Neuronal stem cell (in vitro differentiated cells): ENCODE measurements around the gene HSD17B8.
A peak's percentile ranks its signal among the peaks of the same experiment; 100 is the strongest.

Experiments
- DNase-seq: peaks from one replicate; pipeline ENCODE4 v3.0.0-alpha.2; 2013; ENCODE audit warnings: low spot score
- H2AFZ ChIP-seq: one replicate; pipeline ENCODE4 v1.6.1; 2013; ENCODE audit warnings: mild to moderate bottlenecking, low read length, inconsistent platforms
- H2AK5ac ChIP-seq: 2 replicates; pipeline ENCODE4 v1.6.1; 2013; ENCODE audit warnings: low read depth, mild to moderate bottlenecking, inconsistent platforms, low read length, moderate library complexity, mixed read lengths
- H2BK120ac ChIP-seq: 2 replicates; pipeline ENCODE4 v1.6.1; 2013; ENCODE audit warnings: low read depth, mild to moderate bottlenecking, inconsistent platforms, low read length, moderate library complexity, mixed read lengths
- H2BK12ac ChIP-seq: one replicate; pipeline ENCODE4 v1.6.1; 2013; ENCODE audit warnings: low read length, inconsistent platforms
- H2BK15ac ChIP-seq: 2 replicates; pipeline ENCODE4 v1.6.1; 2013; ENCODE audit warnings: mild to moderate bottlenecking, low read length, inconsistent platforms, mixed read lengths
- H2BK5ac ChIP-seq: one replicate; pipeline ENCODE4 v1.6.1; 2013; ENCODE audit warnings: inconsistent platforms, mild to moderate bottlenecking, low read length, moderate library complexity
- H3K14ac ChIP-seq: one replicate; pipeline ENCODE4 v1.6.1; 2013; ENCODE audit warnings: low read length, inconsistent platforms
- H3K18ac ChIP-seq: 2 replicates; pipeline ENCODE4 v1.6.1; 2013; ENCODE audit warnings: low read length, inconsistent platforms
- H3K23ac ChIP-seq: 2 replicates; pipeline ENCODE4 v1.6.1; 2013; ENCODE audit warnings: low read depth, mild to moderate bottlenecking, mixed read lengths, low read length, inconsistent platforms; ENCODE audit not compliant: poor library complexity
- H3K27ac ChIP-seq: replicated peaks from 3 replicates; pipeline ENCODE4 v1.5.1; 2013; ENCODE audit warnings: low read length, inconsistent platforms
- H3K27me3 ChIP-seq, 3 experiments: 2 replicates each; pipeline ENCODE4 v1.6.1; 2013; ENCODE audit warnings: low read length in 3 of 3, mild to moderate bottlenecking in 2 of 3, inconsistent platforms in 1 of 3, low read depth in 1 of 3, mixed read lengths in 1 of 3, moderate library complexity in 1 of 3; ENCODE audit not compliant: control insufficient read depth in 3 of 3, insufficient read depth in 3 of 3
- H3K36me3 ChIP-seq, 2 donors: replicated peaks in 1 of 2; 2 replicates each; pipeline ENCODE4 v1.6.1; 2013; ENCODE audit warnings: low read length in 2 of 2; ENCODE audit not compliant: control insufficient read depth in 2 of 2, insufficient read depth in 2 of 2
- H3K4ac ChIP-seq: 2 replicates; pipeline ENCODE4 v1.6.1; 2013; ENCODE audit warnings: inconsistent platforms, mild to moderate bottlenecking, low read length, moderate library complexity
- H3K4me1 ChIP-seq, 2 donors: 1 replicate in 1 of 2; 2 replicates in 1 of 2; pipeline ENCODE4 v1.6.1; 2013; ENCODE audit warnings: low read length in 2 of 2, low read depth in 1 of 2; ENCODE audit not compliant: control insufficient read depth in 2 of 2, insufficient read depth in 1 of 2
- H3K4me2 ChIP-seq: one replicate; pipeline ENCODE4 v1.6.1; 2013; ENCODE audit warnings: mild to moderate bottlenecking, low read length, inconsistent platforms; ENCODE audit not compliant: insufficient read depth, poor library complexity, severe bottlenecking
- H3K4me3 ChIP-seq, 2 donors: 2 replicates each; pipeline ENCODE4 v1.5.1; 2013; ENCODE audit warnings: low read length in 2 of 2, mild to moderate bottlenecking in 2 of 2, inconsistent platforms in 1 of 2, moderate library complexity in 1 of 2
- H3K79me1 ChIP-seq: one replicate; pipeline ENCODE4 v1.6.1; 2013; ENCODE audit warnings: low read depth, mild to moderate bottlenecking, inconsistent platforms, low read length, moderate library complexity
- H3K9ac ChIP-seq: one replicate; pipeline ENCODE4 v1.6.1; 2013; ENCODE audit warnings: mild to moderate bottlenecking, low read depth, low read length, inconsistent platforms; ENCODE audit not compliant: poor library complexity
- H3K9me3 ChIP-seq, 2 donors: replicated peaks in 1 of 2; 2 replicates each; pipeline versions ENCODE3 to v1.6.1; 2013; ENCODE audit warnings: low read length in 2 of 2, mild to moderate bottlenecking in 2 of 2, inconsistent platforms in 1 of 2, low read depth in 1 of 2, mixed read lengths in 1 of 2, moderate library complexity in 1 of 2; ENCODE audit not compliant: control insufficient read depth in 2 of 2, insufficient read depth in 1 of 2
- H4K8ac ChIP-seq: one replicate; pipeline ENCODE4 v1.6.1; 2013; ENCODE audit warnings: low read depth, mild to moderate bottlenecking, inconsistent platforms, low read length, moderate library complexity
- H4K91ac ChIP-seq: one replicate; pipeline ENCODE4 v1.6.1; 2013; ENCODE audit warnings: low read length, low read depth, mild to moderate bottlenecking, inconsistent platforms; ENCODE audit not compliant: poor library complexity
- WGBS, 2 donors: extraction: QIAGEN DNeasy Blood & Tissue Kit; methylation state at CpG; one replicate each; pipeline ENCODE4 v1.1.7; 2013; ENCODE audit warnings: missing lambda C conversion rate in 2 of 2, mixed read lengths in 1 of 2; ENCODE audit not compliant: insufficient read length in 2 of 2, insufficient replicate concordance in 1 of 2; ENCODE audit errors: extremely low coverage in 2 of 2; 5-methylcytosine and 5-hydroxymethylcytosine counted together

The HSD17B8 gene

GRCh38 chr6:33183071-33183683, 21.3 kb upstream of the HSD17B8 start:
- Histone ChIP-seq H3K18ac (no peak overlapping the region), H4K8ac (no peak overlapping the region), H2AFZ (peak overlapping the region; percentile 74), H3K23ac (no peak overlapping the region), H3K4me2 (no peak overlapping the region), H3K4ac (no peak overlapping the region), H3K4me1 (no peaks in the 10 kb centered on the region), H3K27ac (no peak overlapping the region), H2BK120ac (no peak overlapping the region), H2BK15ac (no peak overlapping the region), H3K36me3 (no peaks in the 10 kb centered on the region), H3K14ac (no peak overlapping the region), H2AK5ac (no peak overlapping the region), H4K91ac (no peak overlapping the region), H3K4me3 (no peak overlapping the region), H3K9ac (no peak overlapping the region), H2BK12ac (no peak overlapping the region), H2BK5ac (no peak overlapping the region), H3K9me3 (peaks cover 0 to 10% of the 10 kb centered on the region in 2 donors), H3K79me1 (no peaks in the 10 kb centered on the region), H3K27me3 (peaks cover 0 to 15% (median 0%) of the 10 kb centered on the region in 3 experiments)
- no peak for DNase-seq
- WGBS, 2 donors: no CpG with 5 or more reads among the region's 5 CpGs

GRCh38 chr6:33185190-33185589, 19.3 kb upstream of the HSD17B8 start:
- peaks cover 0 to 9% (median 0%) of the 10 kb centered on the region in 3 experiments for H3K27me3 ChIP-seq
- H3K4me1 ChIP-seq: no peaks in the 10 kb centered on the region
- H2BK15ac ChIP-seq: no peak overlapping the region
- peak overlapping the region; percentile 13 for H3K18ac ChIP-seq
- peak overlapping the region; percentile 82 for H2AK5ac ChIP-seq
- no peak overlapping the region for H3K14ac ChIP-seq
- H3K4me3 ChIP-seq: no peak overlapping the region
- WGBS, 2 donors: no CpG with 5 or more reads among the region's 9 CpGs
- peak overlapping the region; percentile 74 for H3K23ac ChIP-seq
- no peak overlapping the region for H4K91ac ChIP-seq
- no peaks in the 10 kb centered on the region for H3K36me3 ChIP-seq
- no peak overlapping the region for H3K4ac ChIP-seq
- H3K79me1 ChIP-seq: no peaks in the 10 kb centered on the region
- no peak for DNase-seq
- H4K8ac ChIP-seq: no peak overlapping the region
- no peak overlapping the region for H3K27ac ChIP-seq
- no peak overlapping the region for H3K9ac ChIP-seq
- H2BK120ac ChIP-seq: no peak overlapping the region
- H2BK5ac ChIP-seq: no peak overlapping the region
- H2BK12ac ChIP-seq: peak overlapping the region; percentile 16
- H3K9me3 ChIP-seq: peaks cover 0 to 10% of the 10 kb centered on the region in 2 donors
- H3K4me2 ChIP-seq: no peak overlapping the region
- no peak overlapping the region for H2AFZ ChIP-seq

GRCh38 chr6:33185654-33186187, 18.7 kb upstream of the HSD17B8 start:
- Histone ChIP-seq H4K91ac (no peak overlapping the region), H3K79me1 (no peaks in the 10 kb centered on the region), H2AK5ac (peak overlapping the region; percentile 82), H3K27me3 (peaks cover 0 to 10% (median 0%) of the 10 kb centered on the region in 3 experiments), H3K23ac (peak overlapping the region; percentile 25), H3K18ac (no peak overlapping the region), H3K9me3 (peaks cover 0 to 10% of the 10 kb centered on the region in 2 donors), H3K9ac (no peak overlapping the region), H3K36me3 (no peaks in the 10 kb centered on the region), H2BK12ac (no peak overlapping the region), H2AFZ (no peak overlapping the region), H2BK15ac (no peak overlapping the region), H3K27ac (no peak overlapping the region), H3K4me1 (peaks cover 0 to 3% of the 10 kb centered on the region in 2 donors), H3K4me2 (no peak overlapping the region), H3K4ac (no peak overlapping the region), H2BK120ac (no peak overlapping the region), H3K4me3 (no peak overlapping the region), H2BK5ac (no peak overlapping the region), H4K8ac (no peak overlapping the region), H3K14ac (no peak overlapping the region)
- WGBS, 2 donors: 100% methylated on average over 2 of the region's 4 CpGs
- no peak for DNase-seq

GRCh38 chr6:33187809-33188208, 16.6 kb upstream of the HSD17B8 start:
- no peak overlapping the region for H3K23ac ChIP-seq
- H3K4me2 ChIP-seq: no peak overlapping the region
- H2AK5ac ChIP-seq: no peak overlapping the region
- no peak overlapping the region for H2BK15ac ChIP-seq
- no peak for DNase-seq
- no peak overlapping the region for H2AFZ ChIP-seq
- H3K27me3 ChIP-seq: peaks cover 4 to 19% (median 18%) of the 10 kb centered on the region in 3 experiments
- WGBS, 2 donors: no CpG with 5 or more reads among the region's 1 CpG
- H3K4me3 ChIP-seq: no peak overlapping the region
- no peaks in the 10 kb centered on the region for H3K79me1 ChIP-seq
- no peaks in the 10 kb centered on the region for H3K36me3 ChIP-seq
- H3K4ac ChIP-seq: no peak overlapping the region
- peaks cover 3 to 9% of the 10 kb centered on the region in 2 donors for H3K4me1 ChIP-seq
- H2BK5ac ChIP-seq: no peak overlapping the region
- H3K27ac ChIP-seq: no peak overlapping the region
- no peak overlapping the region for H4K8ac ChIP-seq
- H4K91ac ChIP-seq: no peak overlapping the region
- H2BK12ac ChIP-seq: no peak overlapping the region
- no peak overlapping the region for H3K18ac ChIP-seq
- H3K9me3 ChIP-seq: peaks cover 0 to 10% of the 10 kb centered on the region in 2 donors
- no peak overlapping the region for H3K14ac ChIP-seq
- no peak overlapping the region for H2BK120ac ChIP-seq
- H3K9ac ChIP-seq: no peak overlapping the region
